DMS79 (cell line): ENCODE results near the gene CACNG4.
A peak's percentile ranks its signal among the peaks of the same experiment; 100 is the strongest.

ENCODE experiments used
- DNase-seq: peaks from one replicate; lab custom pipeline; 2025; lab: John Stamatoyannopoulos, UW

Gene CACNG4

GRCh38 chr17:66944351-66945146 lies 20.0 kb upstream of the CACNG4 start:
- DNase-seq = no peak

GRCh38 chr17:66945147-66945835 lies 19.2 kb upstream of the CACNG4 start:
- DNase-seq = no peak

- DNase-seq = no peak
These were observed 18.3 kb upstream of the CACNG4 start for GRCh38 chr17:66946251-66946650.

GRCh38 chr17:66947311-66947710 lies 17.2 kb upstream of the CACNG4 start:
- no peak for DNase-seq

- no peak for DNase-seq
These were observed 16.3 kb upstream of the CACNG4 start for GRCh38 chr17:66948061-66948750.

- DNase-seq = no peak
These were observed 15.0 kb upstream of the CACNG4 start for GRCh38 chr17:66949501-66949900.

DNA sequence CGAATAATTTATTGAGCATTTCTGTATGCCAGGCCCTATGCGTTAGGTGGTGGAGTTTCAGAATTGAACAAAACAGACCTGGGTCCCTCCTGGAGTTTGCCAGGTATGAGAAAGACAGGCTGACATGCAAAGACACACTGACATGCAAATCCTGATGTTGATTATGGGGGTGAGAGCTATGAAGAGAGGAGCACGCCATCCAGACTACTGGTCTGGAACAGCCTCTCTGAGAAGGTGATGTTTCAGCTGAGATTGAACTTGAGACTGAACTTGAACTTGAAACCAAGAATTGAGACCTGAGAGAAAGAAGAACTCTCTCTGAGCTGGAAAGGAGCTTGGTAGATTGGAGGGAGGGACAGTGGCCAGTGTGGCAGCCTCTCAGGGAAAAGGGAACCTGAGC lies 14.2 kb upstream of the CACNG4 start:
- no peak for DNase-seq

DNA sequence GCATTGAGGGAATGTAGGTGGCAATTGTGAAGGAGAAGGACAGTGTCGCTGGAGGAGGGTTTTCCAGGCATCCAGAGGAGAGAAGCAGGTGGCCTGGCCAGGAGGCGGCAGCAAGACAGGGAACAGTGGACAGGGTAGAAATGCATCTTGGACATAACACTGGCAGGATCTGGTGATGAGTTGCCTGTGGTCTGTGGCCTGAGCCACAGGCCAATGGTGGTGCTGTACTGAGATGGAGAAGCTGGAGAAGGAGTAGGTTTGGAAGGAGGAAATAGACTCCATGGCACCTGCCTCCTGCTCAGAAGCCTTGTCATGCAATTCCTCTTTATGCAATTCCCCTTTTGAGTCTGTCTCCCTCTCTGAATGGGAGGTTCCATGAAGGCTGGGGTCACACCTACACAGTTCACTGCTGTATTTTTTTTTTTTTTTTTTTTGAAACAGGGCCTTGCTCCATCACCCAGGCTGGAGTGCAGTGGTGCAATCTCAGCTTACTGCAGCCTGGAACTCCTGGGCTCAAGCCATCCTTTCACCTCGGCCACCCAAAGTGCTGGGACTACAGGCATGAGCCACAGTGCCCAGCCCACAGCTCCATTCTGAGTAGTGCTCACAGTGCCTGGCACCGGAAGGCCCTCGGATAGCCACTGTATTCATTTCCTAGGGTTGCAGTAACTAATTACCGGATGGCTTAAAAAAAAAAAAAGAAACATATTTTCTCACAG lies 13.5 kb upstream of the CACNG4 start:
- DNase-seq = no peak

- no peak for DNase-seq
These were observed 12.9 kb upstream of the CACNG4 start for GRCh38 chr17:66951605-66951953.

DNA sequence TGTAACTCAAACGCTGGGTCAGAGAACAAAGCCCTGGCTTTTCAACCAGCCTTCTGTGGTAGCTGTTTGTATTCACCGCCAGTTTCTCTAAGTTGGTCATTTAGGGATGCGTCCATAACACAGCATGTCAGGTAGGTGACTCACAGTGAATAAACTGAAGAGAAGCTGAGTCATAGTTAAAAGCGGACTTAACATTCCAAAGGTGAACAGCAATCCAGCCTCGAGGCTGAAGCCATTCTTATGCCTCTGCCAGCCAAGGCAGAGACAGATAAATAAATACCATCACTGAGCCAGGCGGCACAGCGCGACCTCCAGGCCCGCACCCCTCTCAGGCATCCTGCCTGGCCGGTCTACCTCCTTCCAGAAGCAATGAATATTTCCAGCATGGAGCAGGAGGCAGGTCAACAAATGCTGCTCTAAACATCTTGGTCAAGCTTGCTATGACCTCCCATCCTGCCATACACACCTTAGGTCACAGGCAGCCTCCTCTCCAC lies 12.4 kb upstream of the CACNG4 start:
- no peak for DNase-seq

- DNase-seq = no peak
These were observed 11.6 kb upstream of the CACNG4 start for GRCh38 chr17:66952681-66953629.

DNA sequence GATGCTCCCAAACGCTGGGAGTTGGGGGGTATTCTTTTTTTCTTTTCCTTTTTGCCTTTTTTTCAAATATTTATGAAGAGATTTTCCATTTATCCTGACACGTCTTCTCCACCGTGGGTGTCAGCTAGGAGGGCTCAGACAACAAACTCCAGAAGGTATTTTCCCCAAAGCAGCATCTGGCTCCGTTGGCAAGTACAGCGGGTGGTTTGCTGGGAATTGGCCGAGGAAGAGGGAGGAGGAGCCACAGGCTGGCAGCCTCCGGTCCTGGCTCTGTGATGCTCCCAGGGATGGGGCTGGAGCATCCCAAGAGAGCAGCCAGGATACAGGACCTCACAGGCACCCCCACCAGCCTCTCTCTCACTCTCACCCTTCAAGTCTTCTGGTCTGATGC lies 10.9 kb upstream of the CACNG4 start:
- no peak for DNase-seq

- no peak for DNase-seq
These were observed 9.9 kb upstream of the CACNG4 start for GRCh38 chr17:66954632-66955031.

DNA sequence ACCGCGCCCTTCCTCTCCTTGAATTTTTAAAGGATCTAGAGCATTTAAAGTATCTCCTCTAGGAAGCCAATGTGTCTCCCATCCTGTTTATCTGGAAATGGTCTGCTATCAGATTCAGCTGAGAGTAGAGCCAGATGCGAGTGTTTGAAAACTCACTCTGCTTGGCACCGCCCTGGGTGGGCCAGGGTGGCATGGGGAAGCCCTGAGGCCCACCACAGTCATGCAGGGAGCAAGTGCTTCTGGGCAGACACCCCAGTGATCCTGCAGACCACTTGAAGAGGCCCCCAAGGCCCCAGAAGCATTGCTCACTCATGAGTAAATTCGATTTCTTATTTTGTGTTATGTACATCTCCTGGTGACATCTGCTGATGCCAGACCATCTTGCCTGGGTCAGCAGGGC lies 8.7 kb upstream of the CACNG4 start:
- no peak for DNase-seq

GRCh38 chr17:66956941-66957340 lies 7.6 kb upstream of the CACNG4 start:
- DNase-seq = no peak

- no peak for DNase-seq
These were observed 7.2 kb upstream of the CACNG4 start for GRCh38 chr17:66957343-66957742.

DNA sequence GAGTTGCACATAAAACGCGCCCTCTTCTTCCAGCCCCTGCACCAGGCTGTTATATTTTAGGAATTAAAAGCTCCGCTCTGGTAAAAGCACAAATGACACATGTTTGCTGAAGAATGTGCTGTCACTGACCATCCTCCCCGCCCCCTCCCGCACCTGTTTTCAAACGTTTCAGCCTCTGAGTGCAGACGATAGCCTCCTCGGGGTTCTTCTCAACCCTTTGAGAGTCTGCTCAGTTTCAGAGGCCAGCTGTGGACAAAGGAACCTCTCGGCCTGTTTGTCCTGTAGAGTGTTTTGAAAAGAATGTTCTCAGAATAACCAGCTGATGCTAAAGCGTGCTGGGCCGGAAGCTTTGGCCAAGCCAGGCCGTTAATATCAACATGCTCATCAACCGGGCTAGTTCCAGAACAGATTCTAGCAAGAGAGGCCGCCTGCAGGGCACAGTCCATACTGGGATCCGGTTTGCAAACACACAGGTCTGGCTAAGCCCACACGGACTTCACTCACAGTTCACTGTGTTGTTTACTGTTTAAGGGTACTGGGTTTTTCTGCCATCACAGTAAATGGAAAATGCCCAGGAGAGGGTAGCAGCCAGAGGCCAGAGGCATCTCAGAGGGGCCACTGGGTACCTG lies 6.4 kb upstream of the CACNG4 start:
- DNase-seq = no peak

DNA sequence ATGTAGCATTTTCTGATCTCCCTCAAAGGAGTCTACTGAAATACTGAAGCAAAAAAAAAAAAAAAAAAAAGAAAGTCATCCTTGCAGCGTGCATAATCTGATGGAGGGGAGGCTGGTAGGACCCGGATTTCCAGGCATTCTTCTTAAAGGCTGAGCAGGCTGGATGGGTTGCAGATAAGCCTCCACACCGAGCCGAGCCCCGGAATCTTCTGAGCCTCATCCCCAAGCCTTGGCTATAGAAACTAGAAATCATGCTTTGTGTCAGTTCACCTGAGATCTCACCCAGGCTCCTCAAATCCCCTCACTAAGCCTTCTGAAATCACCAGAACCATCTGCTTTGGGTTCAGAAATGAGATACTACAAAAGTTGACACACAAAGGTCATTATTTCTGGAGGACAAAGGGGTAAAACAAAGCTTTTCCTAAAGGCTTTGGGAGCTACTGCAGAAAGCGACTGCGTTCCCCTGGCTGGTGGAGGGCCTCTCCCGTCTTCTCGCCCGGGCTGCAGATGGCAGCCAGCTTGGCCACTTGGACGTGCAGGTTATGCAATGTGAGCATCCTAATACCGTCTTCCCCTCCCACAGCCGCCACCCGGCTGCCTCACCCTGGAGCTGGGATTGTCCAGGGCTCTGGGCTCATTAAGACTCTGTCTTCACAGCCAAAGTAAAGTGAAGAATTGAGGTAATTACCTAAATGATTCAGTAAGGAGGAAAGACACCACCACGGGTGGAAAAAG lies 4.7 kb upstream of the CACNG4 start:
- DNase-seq = no peak

DNA sequence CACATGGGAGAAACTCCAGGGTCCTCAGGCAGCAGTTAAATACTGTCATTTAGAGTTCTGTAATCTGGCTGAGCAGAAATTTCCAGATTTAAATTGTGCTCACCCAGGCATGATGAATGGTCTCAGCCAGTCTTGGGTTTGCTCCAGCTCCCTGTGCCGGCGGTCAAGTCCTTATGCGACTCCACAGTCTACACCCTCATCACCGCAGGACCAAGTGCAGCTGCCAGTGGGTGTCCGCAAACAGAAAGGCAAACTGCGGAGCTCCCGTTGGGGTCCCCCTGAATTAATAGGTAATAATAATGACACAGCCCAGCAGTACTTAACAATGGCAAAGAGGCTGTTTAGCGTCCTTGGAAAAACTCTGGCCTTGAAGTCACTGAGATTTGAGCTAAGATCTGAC lies 3.9 kb upstream of the CACNG4 start:
- DNase-seq = peak; percentile 31

GRCh38 chr17:66963521-66963908 lies 992 bp upstream of the CACNG4 start:
- no peak for DNase-seq
